B cell (primary cell): Measurements from ENCODE around the gene HIP1R. TPM values are rescaled to one million over a fixed set of nuclear protein-coding genes. Genes with fewer than 3 reads are reported as not detected.

Source experiments
- ATAC-seq: fragments of 200-7000 bp; cut with Tn5 transposase; one replicate; pipeline ENCODE4 v1.10.0; 2021; ENCODE audit warnings: low read depth, mild to moderate bottlenecking, moderate number of reproducible peaks, moderate library complexity
- CTCF ChIA-PET: fragments of 350-600 bp; sonication (Branson Sonifier 250); formaldehyde crosslinking; loops from one replicate; lab custom pipeline; 2021; ENCODE audit warnings: antibody characterized with exemption, inconsistent platforms; lab: Charles Lee
- POLR2A ChIA-PET: fragments of 350-600 bp; sonication (Branson Sonifier 250); formaldehyde crosslinking; loops from one replicate; lab custom pipeline; 2021; ENCODE audit warnings: antibody characterized with exemption; lab: Charles Lee
- DNase-seq: peaks from one replicate; pipeline ENCODE4 v3.0.0; 2013
- H2AFZ ChIP-seq: 2 replicates; pipeline ENCODE4 v1.6.1; 2012; ENCODE audit warnings: mild to moderate bottlenecking, low read depth, low read length; ENCODE audit not compliant: insufficient read depth, poor library complexity, severe bottlenecking
- H3K27ac ChIP-seq, 2 donors: 1 replicate in 1 of 2; 2 replicates in 1 of 2; pipeline ENCODE4 v1.5.1; 2012 to 2013; ENCODE audit warnings: low read length in 2 of 2, mild to moderate bottlenecking in 2 of 2, moderate library complexity in 1 of 2
- H3K27me3 ChIP-seq, 4 experiments: fragments of 200-600 bp in 1 of 4; sonication (generic) in 1 of 4; replicated peaks in 1 of 4; 1 replicate in 2 of 4; 2 replicates in 2 of 4; pipeline versions ENCODE4 v1.6.1 to v1.7.0; 2013 to 2016; ENCODE audit warnings: low read length in 3 of 4, mild to moderate bottlenecking in 2 of 4, mixed read lengths in 1 of 4, moderate library complexity in 1 of 4; ENCODE audit not compliant: insufficient read depth in 4 of 4, control insufficient read depth in 3 of 4; ENCODE audit errors: control extremely low read depth in 1 of 4
- H3K36me3 ChIP-seq, 2 experiments: replicated peaks in 1 of 2; 1 replicate in 1 of 2; 2 replicates in 1 of 2; pipeline versions ENCODE4 v1.6.1 to v1.7.1; 2013; ENCODE audit warnings: low read length in 1 of 2; ENCODE audit not compliant: insufficient read depth in 2 of 2, control insufficient read depth in 1 of 2; ENCODE audit errors: control extremely low read depth in 1 of 2, extremely low read depth in 1 of 2
- H3K4me1 ChIP-seq, 2 donors: fragments of 200-600 bp in 1 of 2; sonication (generic) in 1 of 2; 1 replicate in 1 of 2; 2 replicates in 1 of 2; pipeline versions ENCODE4 v1.5.1 to v1.6.1; 2013 to 2017; ENCODE audit warnings: low read length in 2 of 2; ENCODE audit not compliant: control insufficient read depth in 2 of 2, insufficient read depth in 2 of 2
- H3K4me2 ChIP-seq: replicated peaks from 2 replicates; pipeline ENCODE3; 2012; ENCODE audit warnings: mild to moderate bottlenecking, low read depth, low read length; ENCODE audit not compliant: poor library complexity, severe bottlenecking
- H3K4me3 ChIP-seq, 5 experiments: fragments of 200-600 bp in 1 of 5; sonication (generic) in 1 of 5; 1 replicate in 3 of 5; 2 replicates in 2 of 5; pipeline versions ENCODE4 v1.5.1 to v1.7.0; 2011 to 2016; ENCODE audit warnings: low read length in 4 of 5, mild to moderate bottlenecking in 4 of 5, low read depth in 2 of 5, control low read depth in 1 of 5, moderate library complexity in 1 of 5; ENCODE audit not compliant: insufficient read depth in 1 of 5; ENCODE audit errors: control extremely low read depth in 1 of 5, extremely low read depth in 1 of 5
- H3K79me2 ChIP-seq: fragments of 200-600 bp; sonication (generic); one replicate; pipeline ENCODE4 v1.6.0; 2016; ENCODE audit warnings: low read length; ENCODE audit not compliant: control insufficient read depth, insufficient read depth
- H3K9ac ChIP-seq: fragments of 200-600 bp; sonication (generic); 2 replicates; pipeline ENCODE4 v1.6.1; 2017; ENCODE audit warnings: mild to moderate bottlenecking, low read length, moderate library complexity
- H3K9me3 ChIP-seq, 3 donors: one replicate each; pipeline versions ENCODE4 v1.6.1 to v1.7.1; 2013; ENCODE audit warnings: low read length in 2 of 3; ENCODE audit not compliant: control insufficient read depth in 2 of 3, insufficient read depth in 1 of 3; ENCODE audit errors: control extremely low read depth in 1 of 3
- H4K20me1 ChIP-seq: 2 replicates; pipeline ENCODE4 v1.6.0; 2012; ENCODE audit warnings: mild to moderate bottlenecking, low read length; ENCODE audit not compliant: insufficient read depth, control insufficient read depth, poor library complexity, severe bottlenecking
- H3K27ac Mint-ChIP-seq: one replicate; pipeline ENCODE4 v1.8.0; 2021; ENCODE audit warnings: mixed read lengths
- H3K27me3 Mint-ChIP-seq: one replicate; pipeline ENCODE4 v1.8.0; 2021; ENCODE audit warnings: mixed read lengths
- H3K4me1 Mint-ChIP-seq: one replicate; pipeline ENCODE4 v1.8.0; 2021; ENCODE audit warnings: mixed read lengths
- H3K4me3 Mint-ChIP-seq: one replicate; pipeline ENCODE4 v1.8.0; 2021; ENCODE audit warnings: mixed read lengths
- H3K9me3 Mint-ChIP-seq: one replicate; pipeline ENCODE4 v1.8.0; 2022; ENCODE audit warnings: mixed read lengths; ENCODE audit not compliant: insufficient read depth
- EZH2 ChIP-seq: IDR thresholded peaks from 2 replicates; pipeline ENCODE4 v1.6.1; 2012; ENCODE audit warnings: borderline replicate concordance, low read depth, mild to moderate bottlenecking, moderate library complexity, low read length; ENCODE audit not compliant: insufficient read depth, poor library complexity, severe bottlenecking
- WGBS: methylation state at CpG from one replicate; pipeline ENCODE4 v1.1.5; 2013; ENCODE audit warnings: missing lambda C conversion rate; ENCODE audit not compliant: insufficient coverage; 5-methylcytosine and 5-hydroxymethylcytosine counted together
- intact Hi-C: fragments of 100-400 bp; cut with micrococcal nuclease; formaldehyde crosslinking; loops from one replicate; pipeline ENCODE4 v1.10.0; 2022
- polyA plus RNA-seq: library from polyadenylated mRNA; depleted of rRNA; stranded (reverse); fragments of >200 nt; gene quantifications from 2 replicates; pipeline ENCODE4 v1.2.3, GENCODE V29; 2012
- total RNA-seq, 2 donors: library from RNA; stranded (reverse); fragments of 120-200 nt in 1 of 2; gene quantifications; 1 replicate in 1 of 2; 2 replicates in 1 of 2; pipeline versions ENCODE4 v1.2.3 to v1.2.4, GENCODE V29; 2013 to 2022
- TF ChIP-seq, protein P1 (sequence below): fragments of 200-600 bp; IDR thresholded peaks from one replicate; pipeline ENCODE4 v1.8.0; 2022; ENCODE audit warnings: antibody characterized with exemption, mild to moderate bottlenecking

The HIP1R gene
- total and polyA plus RNA-seq, 2 donors (not counting 1 experiment from before 2014, with no cell fraction given): 289 to 390 TPM

DNA sequence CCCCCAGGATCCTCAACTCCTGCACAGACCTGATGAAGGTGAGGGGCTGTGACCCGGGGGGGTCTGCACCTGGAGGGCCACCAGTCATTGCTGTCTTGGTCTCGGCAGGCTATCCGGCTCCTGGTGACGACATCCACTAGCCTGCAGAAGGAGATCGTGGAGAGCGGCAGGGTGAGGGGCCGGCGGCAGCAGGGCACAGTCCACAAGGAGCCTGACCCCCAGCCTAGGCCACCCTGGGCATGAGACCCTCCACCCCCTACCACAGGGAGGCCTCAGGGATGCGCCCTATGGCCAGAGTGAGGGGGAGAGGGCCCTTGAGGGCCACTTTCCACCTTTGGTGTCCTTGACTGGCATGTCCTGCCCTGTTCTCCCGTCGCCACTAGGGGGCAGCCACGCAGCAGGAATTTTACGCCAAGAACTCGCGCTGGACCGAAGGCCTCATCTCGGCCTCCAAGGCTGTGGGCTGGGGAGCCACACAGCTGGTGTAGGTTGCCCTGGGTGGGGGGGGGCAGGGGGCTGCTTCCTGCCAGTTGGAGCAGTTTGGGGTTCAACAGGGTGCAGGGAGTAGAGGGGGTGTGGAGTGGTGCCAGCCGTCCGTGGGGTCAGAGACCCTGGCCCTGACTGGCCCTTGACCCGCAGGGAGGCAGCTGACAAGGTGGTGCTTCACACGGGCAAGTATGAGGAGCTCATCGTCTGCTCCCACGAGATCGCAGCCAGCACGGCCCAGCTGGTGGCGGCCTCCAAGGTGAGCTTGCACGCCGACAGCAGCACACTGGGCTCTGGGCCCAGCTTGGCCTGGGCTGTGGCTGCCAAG is 25.0 kb downstream of the HIP1R start:
- Histone ChIP-seq H3K4me3 (no peak overlapping the region), H3K36me3 (peaks cover 2 to 83% of the 10 kb centered on the region in 2 experiments), H3K9ac (no peak overlapping the region), H3K27me3 (no peaks in the 10 kb centered on the region), H3K4me2 (peak overlapping the region; percentile 11), H3K9me3 (no peaks in the 10 kb centered on the region), H4K20me1 (peaks cover 69% of the 10 kb centered on the region), H3K4me1 (peaks cover 27 to 47% of the 10 kb centered on the region in 2 donors), H3K27ac (peak overlapping the region in 1 of 2 donors; percentile 43), H2AFZ (no peak overlapping the region), H3K79me2 (peaks cover 20% of the 10 kb centered on the region)
- H3K27me3 Mint-ChIP-seq: no peaks in the 10 kb centered on the region
- no peak overlapping the region for H3K4me3 Mint-ChIP-seq
- ChIA-PET CTCF (interaction anchor here (0.6 to 19.2 kb wide), 38 partner anchors 10 to 460 kb away, joined by 3 to 388 read pairs (median 4); partner anchors contain the start of genes MPHOSPH9, MTRFR and VPS37B), POLR2A (interaction anchor here (0.6 to 2.3 kb wide), 7 partner anchors 9 to 378 kb away, joined by 3 to 7 read pairs (median 5); partner anchors contain the start of gene HIP1R)
- TF ChIP-seq, protein P1, sequence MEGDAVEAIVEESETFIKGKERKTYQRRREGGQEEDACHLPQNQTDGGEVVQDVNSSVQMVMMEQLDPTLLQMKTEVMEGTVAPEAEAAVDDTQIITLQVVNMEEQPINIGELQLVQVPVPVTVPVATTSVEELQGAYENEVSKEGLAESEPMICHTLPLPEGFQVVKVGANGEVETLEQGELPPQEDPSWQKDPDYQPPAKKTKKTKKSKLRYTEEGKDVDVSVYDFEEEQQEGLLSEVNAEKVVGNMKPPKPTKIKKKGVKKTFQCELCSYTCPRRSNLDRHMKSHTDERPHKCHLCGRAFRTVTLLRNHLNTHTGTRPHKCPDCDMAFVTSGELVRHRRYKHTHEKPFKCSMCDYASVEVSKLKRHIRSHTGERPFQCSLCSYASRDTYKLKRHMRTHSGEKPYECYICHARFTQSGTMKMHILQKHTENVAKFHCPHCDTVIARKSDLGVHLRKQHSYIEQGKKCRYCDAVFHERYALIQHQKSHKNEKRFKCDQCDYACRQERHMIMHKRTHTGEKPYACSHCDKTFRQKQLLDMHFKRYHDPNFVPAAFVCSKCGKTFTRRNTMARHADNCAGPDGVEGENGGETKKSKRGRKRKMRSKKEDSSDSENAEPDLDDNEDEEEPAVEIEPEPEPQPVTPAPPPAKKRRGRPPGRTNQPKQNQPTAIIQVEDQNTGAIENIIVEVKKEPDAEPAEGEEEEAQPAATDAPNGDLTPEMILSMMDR: peak; percentile 82
- no peak for TF ChIP-seq EZH2
- H3K27ac Mint-ChIP-seq: peak overlapping the region; percentile 73
- peaks cover 44% of the 10 kb centered on the region for H3K4me1 Mint-ChIP-seq
- peak; percentile 86 for DNase-seq
- WGBS: 53% methylated on average over 23 of the region's 28 CpGs
- intact Hi-C loops: loop anchor here (1.0 to 5.0 kb wide), 3 partner anchors 67 to 377 kb away; no protein-coding TSS in a partner anchor
- peak; percentile 59 for ATAC-seq
- no peaks in the 10 kb centered on the region for H3K9me3 Mint-ChIP-seq
